HEK293T (cell line): ENCODE data around the gene TMEM97.

Experiments
- ARNT ChIP-seq: fragments of 450-650 bp; IDR thresholded peaks from 2 replicates; pipeline ENCODE4 v1.6.1; 2017; ENCODE audit warnings: mild to moderate bottlenecking
- BHLHE40 ChIP-seq: fragments of 450-650 bp; IDR thresholded peaks from 2 replicates; pipeline ENCODE4 v1.6.1; 2016; ENCODE audit warnings: mild to moderate bottlenecking, moderate library complexity, borderline replicate concordance
- FOXA1 ChIP-seq: fragments of 450-650 bp; IDR thresholded peaks from 2 replicates; pipeline ENCODE4 v1.6.1; 2016; ENCODE audit warnings: mild to moderate bottlenecking
- NFRKB ChIP-seq: fragments of 450-650 bp; IDR thresholded peaks from 2 replicates; pipeline ENCODE4 v1.6.1; 2016; ENCODE audit warnings: mild to moderate bottlenecking, moderate library complexity
- SUZ12 ChIP-seq: fragments of 450-650 bp; IDR thresholded peaks from 2 replicates; pipeline ENCODE4 v1.6.1; 2016; ENCODE audit warnings: mild to moderate bottlenecking

DNA sequence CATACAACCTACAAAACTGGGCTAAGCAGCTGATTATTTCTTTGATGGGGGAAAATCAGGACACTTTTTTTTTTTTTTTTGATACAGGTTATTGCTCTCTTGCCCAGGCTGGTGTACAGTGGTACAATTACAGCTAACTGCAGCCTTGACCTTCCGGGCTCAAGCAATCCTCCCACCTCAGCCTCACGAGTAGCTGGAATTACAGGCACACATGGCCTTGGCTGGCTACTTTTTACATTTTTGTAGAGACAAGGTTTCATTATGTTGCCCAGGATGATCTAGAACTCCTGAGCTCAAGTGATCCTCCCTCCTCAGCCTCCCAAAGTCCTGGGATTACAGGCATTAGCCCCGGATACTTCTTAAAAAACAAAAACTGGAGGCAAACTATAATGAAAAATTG lies 20.6 kb upstream of the TMEM97 start:
- TF ChIP-seq FOXA1 (no peak), ARNT (no peak), SUZ12 (no peak), BHLHE40 (no peak), NFRKB (no peak)
